Mesothelial cell of epicardium (in vitro differentiated cells): ENCODE results near the gene PSTPIP1. TPM values are rescaled to one million over a fixed set of nuclear protein-coding genes. Genes with fewer than 3 reads are reported as not detected.

ENCODE experiments used
- DNase-seq, 2 experiments: peaks; one replicate each; pipeline ENCODE4 v3.0.0; 2021; ENCODE audit warnings: low spot score in 2 of 2; ENCODE audit not compliant: unreplicated experiment in 2 of 2
- H3K27ac Mint-ChIP-seq: 2 replicates; pipeline ENCODE4 v1.8.0; 2021; ENCODE audit warnings: mixed read lengths
- H3K27me3 Mint-ChIP-seq: 2 replicates; pipeline ENCODE4 v1.8.0; 2021; ENCODE audit warnings: low read depth, mixed read lengths
- H3K36me3 Mint-ChIP-seq: 2 replicates; pipeline ENCODE4 v1.8.0; 2021; ENCODE audit warnings: mixed read lengths
- H3K4me1 Mint-ChIP-seq: 2 replicates; pipeline ENCODE4 v1.8.0; 2021; ENCODE audit warnings: mixed read lengths
- H3K4me3 Mint-ChIP-seq: 2 replicates; pipeline ENCODE4 v1.8.0; 2021; ENCODE audit warnings: mild to moderate bottlenecking, moderate library complexity, mixed read lengths
- H3K9me3 Mint-ChIP-seq: 2 replicates; pipeline ENCODE4 v1.8.0; 2021; ENCODE audit warnings: mixed read lengths
- CTCF ChIP-seq: fragments of 200-600 bp; sonication (generic); IDR thresholded peaks from one replicate; pipeline ENCODE4 v1.5.0; 2021; ENCODE audit warnings: antibody characterized with exemption; ENCODE audit not compliant: unreplicated experiment
- total RNA-seq: library from RNA; stranded (reverse); gene quantifications from 3 replicates; pipeline ENCODE4 v1.2.1, GENCODE V29; 2021

The PSTPIP1 gene
- total RNA-seq, 1 donor from 2014 or later, result not detected

DNA sequence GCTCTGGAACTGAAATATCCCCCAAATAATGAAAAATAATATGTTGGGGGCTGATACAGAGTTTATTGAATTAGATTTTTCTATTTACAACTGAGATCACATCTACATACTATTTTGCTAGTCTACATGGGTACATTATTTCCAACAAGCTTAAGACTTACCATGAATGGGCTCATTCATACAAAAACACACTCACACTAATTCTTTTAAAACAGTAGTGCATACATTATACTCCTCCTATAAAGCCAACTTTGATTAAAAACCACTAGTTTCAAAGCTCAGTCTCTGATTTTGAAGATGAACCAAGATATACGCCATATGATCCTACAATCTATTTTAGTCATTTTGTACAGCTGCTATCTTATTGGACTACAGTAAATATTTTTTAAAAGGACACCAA is 51.1 kb downstream of the PSTPIP1 start:
- Mint-ChIP-seq H3K27me3 (no peaks in the 10 kb centered on the region), H3K27ac (no peak overlapping the region), H3K36me3 (peaks cover 57% of the 10 kb centered on the region), H3K4me3 (no peak overlapping the region), H3K9me3 (no peaks in the 10 kb centered on the region), H3K4me1 (peaks cover 2% of the 10 kb centered on the region)
- no peak for DNase-seq
- no peak for TF ChIP-seq CTCF

DNA sequence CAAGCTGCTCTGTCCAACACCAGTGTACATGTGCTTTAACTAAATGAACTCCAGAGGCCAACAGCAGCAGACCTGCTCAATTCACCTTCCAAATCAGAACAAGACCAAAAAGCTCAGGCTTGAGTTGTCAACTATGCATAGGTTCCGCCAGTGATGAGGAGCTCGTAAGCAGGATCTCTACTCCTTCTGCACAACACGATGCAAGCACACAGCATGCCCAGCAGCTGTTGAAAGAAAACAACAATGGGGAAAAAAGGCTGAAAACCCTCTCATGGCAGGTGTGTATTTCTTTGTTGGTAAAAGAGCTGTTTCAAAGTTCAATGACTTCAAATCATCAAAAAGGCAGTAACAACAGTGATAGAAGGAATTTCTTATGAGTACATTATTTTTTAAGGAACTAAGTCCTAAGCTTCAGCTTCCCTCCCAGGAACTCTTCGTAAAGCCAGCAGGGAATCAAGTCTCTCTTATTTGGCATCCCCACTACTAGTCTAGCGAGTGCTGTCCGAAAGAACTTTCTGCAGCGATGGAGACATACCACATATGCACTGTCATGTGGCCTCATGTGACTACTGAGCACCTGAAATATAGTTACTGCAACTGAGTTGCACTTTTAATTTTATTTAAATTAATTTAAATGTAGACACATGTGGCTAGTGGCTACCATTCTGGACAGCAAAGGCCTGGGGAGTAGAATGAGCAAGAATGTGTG is 51.9 kb downstream of the PSTPIP1 start:
- Mint-ChIP-seq H3K27me3 (no peaks in the 10 kb centered on the region), H3K36me3 (peaks cover 54% of the 10 kb centered on the region), H3K27ac (no peak overlapping the region), H3K4me3 (no peak overlapping the region), H3K9me3 (no peaks in the 10 kb centered on the region), H3K4me1 (peaks cover 2% of the 10 kb centered on the region)
- no peak for DNase-seq
- no peak for TF ChIP-seq CTCF

GRCh38 chr15:77048135-77048876 is 53.4 kb downstream of the PSTPIP1 start:
- Mint-ChIP-seq H3K27ac (no peak overlapping the region), H3K4me3 (no peak overlapping the region), H3K4me1 (peaks cover 8% of the 10 kb centered on the region), H3K27me3 (no peaks in the 10 kb centered on the region), H3K9me3 (no peaks in the 10 kb centered on the region), H3K36me3 (peaks cover 50% of the 10 kb centered on the region)
- no peak for TF ChIP-seq CTCF
- DNase-seq, result no peak

- no peak for TF ChIP-seq CTCF
- no peak overlapping the region for H3K4me3 Mint-ChIP-seq
- peak overlapping the region; percentile 41 for H3K27ac Mint-ChIP-seq
- peaks cover 31% of the 10 kb centered on the region for H3K36me3 Mint-ChIP-seq
- no peaks in the 10 kb centered on the region for H3K9me3 Mint-ChIP-seq
- peaks cover 28% of the 10 kb centered on the region for H3K4me1 Mint-ChIP-seq
- no peaks in the 10 kb centered on the region for H3K27me3 Mint-ChIP-seq
- no peak for DNase-seq
Observed at GRCh38 chr15:77052556-77052955, 57.6 kb downstream of the PSTPIP1 start.

DNA sequence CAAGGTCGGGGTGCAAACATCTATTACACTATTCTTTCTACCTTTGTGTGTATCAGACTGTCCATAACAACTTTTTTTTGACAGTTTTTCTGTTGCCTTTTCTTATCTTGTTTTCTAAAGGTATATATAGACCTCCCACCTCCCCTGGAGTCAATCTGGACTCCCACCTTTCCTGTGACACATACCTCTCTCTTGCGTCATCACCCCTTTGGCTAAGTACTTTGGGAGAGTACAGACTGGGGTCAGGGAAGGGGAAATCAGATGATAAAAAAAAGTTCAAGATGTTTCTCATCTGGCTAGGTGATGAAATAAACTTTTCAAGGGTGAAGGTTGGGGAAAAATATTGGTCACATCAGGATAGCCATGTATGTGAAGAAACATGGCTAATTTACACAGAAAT is 58.8 kb downstream of the PSTPIP1 start:
- H3K36me3 Mint-ChIP-seq, result peaks cover 28% of the 10 kb centered on the region
- H3K4me3 Mint-ChIP-seq, result no peak overlapping the region
- DNase-seq, result no peak
- H3K27ac Mint-ChIP-seq, result peak overlapping the region; percentile 28
- H3K9me3 Mint-ChIP-seq, result no peaks in the 10 kb centered on the region
- no peaks in the 10 kb centered on the region for H3K27me3 Mint-ChIP-seq
- no peak for TF ChIP-seq CTCF
- H3K4me1 Mint-ChIP-seq, result peaks cover 37% of the 10 kb centered on the region
